GM23248 (cell line): ENCODE data around the gene NOS1AP. TPM values are rescaled to one million over a fixed set of nuclear protein-coding genes. Genes with fewer than 3 reads are reported as not detected.

Experiments
- DNase-seq: peaks from one replicate; pipeline ENCODE4 v3.0.0-alpha.2; 2015
- H2AFZ ChIP-seq: fragments of 200-600 bp; sonication (generic); 2 replicates; pipeline ENCODE4 v1.6.1; 2016; ENCODE audit warnings: antibody characterized with exemption
- H3F3A ChIP-seq: fragments of 200-600 bp; sonication (generic); 2 replicates; pipeline ENCODE4 v1.6.1; 2016; ENCODE audit warnings: mild to moderate bottlenecking, antibody characterized with exemption, mixed run types; ENCODE audit not compliant: insufficient read depth
- H3K27ac ChIP-seq: fragments of 200-600 bp; sonication (generic); 2 replicates; pipeline ENCODE4 v1.5.1; 2016; ENCODE audit warnings: mild to moderate bottlenecking
- H3K27me3 ChIP-seq: fragments of 200-600 bp; sonication (generic); replicated peaks from 2 replicates; pipeline ENCODE4 v1.6.1; 2016; ENCODE audit warnings: mild to moderate bottlenecking; ENCODE audit not compliant: insufficient read depth
- H3K36me3 ChIP-seq: fragments of 200-600 bp; sonication (generic); 2 replicates; pipeline ENCODE4 v1.6.1; 2016; ENCODE audit warnings: low read depth, mild to moderate bottlenecking
- H3K4me1 ChIP-seq: fragments of 200-600 bp; sonication (generic); 2 replicates; pipeline ENCODE4 v1.6.1; 2016; ENCODE audit warnings: mild to moderate bottlenecking; ENCODE audit not compliant: insufficient read depth
- H3K4me2 ChIP-seq: fragments of 200-600 bp; sonication (generic); one replicate; pipeline ENCODE4 v1.6.1; 2016; ENCODE audit warnings: mild to moderate bottlenecking; ENCODE audit not compliant: unreplicated experiment
- H3K4me3 ChIP-seq: fragments of 200-600 bp; sonication (generic); 2 replicates; pipeline ENCODE4 v1.5.1; 2016; ENCODE audit warnings: mild to moderate bottlenecking
- H3K79me2 ChIP-seq: fragments of 200-600 bp; sonication (generic); 2 replicates; pipeline ENCODE4 v1.6.1; 2016; ENCODE audit warnings: mild to moderate bottlenecking; ENCODE audit not compliant: insufficient read depth
- H3K9ac ChIP-seq: fragments of 200-600 bp; sonication (generic); 2 replicates; pipeline ENCODE4 v1.6.1; 2016; ENCODE audit warnings: mild to moderate bottlenecking
- H3K9me2 ChIP-seq: fragments of 200-600 bp; sonication (generic); 2 replicates; pipeline ENCODE4 v1.6.1; 2016; ENCODE audit warnings: mixed run types, mild to moderate bottlenecking, moderate library complexity; ENCODE audit not compliant: insufficient read depth
- H3K9me3 ChIP-seq: fragments of 200-600 bp; sonication (generic); one replicate; pipeline ENCODE4 v1.6.1; 2017; ENCODE audit warnings: low read depth
- H4K20me1 ChIP-seq: fragments of 200-600 bp; sonication (generic); 2 replicates; pipeline ENCODE4 v1.6.0; 2016; ENCODE audit not compliant: insufficient read depth
- EZH2 ChIP-seq: fragments of 200-600 bp; sonication (generic); IDR thresholded peaks from 2 replicates; pipeline ENCODE4 v1.6.1; 2018; ENCODE audit warnings: antibody characterized with exemption, mild to moderate bottlenecking; ENCODE audit not compliant: insufficient read depth, poor library complexity, severe bottlenecking
- EZH2phosphoT487 ChIP-seq: fragments of 200-600 bp; sonication (generic); IDR thresholded peaks from 2 replicates; pipeline ENCODE4 v1.6.1; 2018; ENCODE audit warnings: antibody characterized with exemption, moderate library complexity, mild to moderate bottlenecking, low read depth; ENCODE audit not compliant: insufficient read depth
- WGBS, 2 experiments: methylation state at CpG; one replicate each; pipeline ENCODE4 v1.1.6; 2015 to 2017; ENCODE audit warnings: low lambda C conversion rate in 2 of 2, low coverage in 1 of 2; ENCODE audit errors: missing lambda C conversion rate in 2 of 2; 5-methylcytosine and 5-hydroxymethylcytosine counted together
- in situ Hi-C: fragments of 300-500 bp; cut with MboI; formaldehyde crosslinking; loops from 2 replicates; pipeline ENCODE4 v1.15.0; 2020
- polyA plus RNA-seq: library from polyadenylated mRNA; unstranded; fragments of >200 nt; fragmentation: Nextera tagmentation; extraction: Ambion mirVana; gene quantifications from 2 replicates; pipeline ENCODE4 v1.2.1, GENCODE V29; 2016
- total RNA-seq: library from RNA; depleted of rRNA; stranded (reverse); fragments of >200 nt; shearing (Covaris generic); gene quantifications from 2 replicates; pipeline ENCODE4 v1.2.3, GENCODE V29; 2014

The NOS1AP gene
- total and polyA plus RNA-seq, 2 experiments from 2014 or later, result 0.18 TPM; not detected in 1

- H3K27ac ChIP-seq, result no peak overlapping the region
- WGBS, 2 experiments, result 65 to 71% methylated on average over 5 of the region's 5 CpGs
- no peaks in the 10 kb centered on the region for H3K36me3 ChIP-seq
- no peaks in the 10 kb centered on the region for H3K9me2 ChIP-seq
- H3K79me2 ChIP-seq, result no peaks in the 10 kb centered on the region
- no peaks in the 10 kb centered on the region for H3K9me3 ChIP-seq
- H3K4me3 ChIP-seq, result no peak overlapping the region
- no peak for TF ChIP-seq EZH2phosphoT487
- no peak for TF ChIP-seq EZH2
- H3K4me2 ChIP-seq, result no peak overlapping the region
- 0 out of 2 replicates have a peak, but pooled peaks cover 6% of the 10 kb centered on the region for H3F3A ChIP-seq
- in situ Hi-C loops, result no loop called here
- H4K20me1 ChIP-seq, result no peaks in the 10 kb centered on the region
- no peak for DNase-seq
- no peak overlapping the region for H2AFZ ChIP-seq
- H3K9ac ChIP-seq, result no peak overlapping the region
- no peaks in the 10 kb centered on the region for H3K4me1 ChIP-seq
- H3K27me3 ChIP-seq, result no peaks in the 10 kb centered on the region
Measured at GRCh38 chr1:162218546-162218945, 149.1 kb downstream of the NOS1AP start.

- no peaks in the 10 kb centered on the region for H3K79me2 ChIP-seq
- WGBS, 2 experiments, result 74 to 77% methylated on average over 5 of the region's 5 CpGs
- H3K27ac ChIP-seq, result no peak overlapping the region
- H4K20me1 ChIP-seq, result no peaks in the 10 kb centered on the region
- no peak overlapping the region for H2AFZ ChIP-seq
- H3K4me2 ChIP-seq, result no peak overlapping the region
- no peak overlapping the region for H3K9ac ChIP-seq
- no peak for DNase-seq
- no peaks in the 10 kb centered on the region for H3K9me2 ChIP-seq
- no peak overlapping the region for H3K4me3 ChIP-seq
- H3K9me3 ChIP-seq, result no peaks in the 10 kb centered on the region
- in situ Hi-C loops, result no loop called here
- 0 out of 2 replicates have a peak, but pooled peaks cover under 1% of the 10 kb centered on the region for H3K27me3 ChIP-seq
- no peak for TF ChIP-seq EZH2phosphoT487
- TF ChIP-seq EZH2, result no peak
- no peaks in the 10 kb centered on the region for H3K4me1 ChIP-seq
- H3F3A ChIP-seq, result 0 out of 2 replicates have a peak, but pooled peaks cover 6% of the 10 kb centered on the region
- H3K36me3 ChIP-seq, result no peaks in the 10 kb centered on the region
Measured at GRCh38 chr1:162218975-162219374, 149.5 kb downstream of the NOS1AP start.

GRCh38 chr1:162219461-162219860, 150.0 kb downstream of the NOS1AP start:
- Histone ChIP-seq H3K4me2 (no peak overlapping the region), H3K4me3 (no peak overlapping the region), H4K20me1 (no peaks in the 10 kb centered on the region), H3K79me2 (no peaks in the 10 kb centered on the region), H3K9me2 (no peaks in the 10 kb centered on the region), H3K9ac (no peak overlapping the region), H3K27ac (no peak overlapping the region), H2AFZ (no peak overlapping the region), H3K36me3 (no peaks in the 10 kb centered on the region), H3K27me3 (0 out of 2 replicates have a peak, but pooled peaks cover 5% of the 10 kb centered on the region), H3K4me1 (no peaks in the 10 kb centered on the region), H3F3A (0 out of 2 replicates have a peak, but pooled peaks cover 6% of the 10 kb centered on the region), H3K9me3 (no peaks in the 10 kb centered on the region)
- in situ Hi-C loops, result no loop called here
- WGBS, 2 experiments, result 43 to 77% methylated on average over 1 of the region's 1 CpG
- no peak for DNase-seq
- no peak for TF ChIP-seq EZH2phosphoT487
- TF ChIP-seq EZH2, result no peak

GRCh38 chr1:162220009-162220539, 150.6 kb downstream of the NOS1AP start:
- H2AFZ ChIP-seq, result no peak overlapping the region
- H3K4me1 ChIP-seq, result no peaks in the 10 kb centered on the region
- H3K9me2 ChIP-seq, result no peaks in the 10 kb centered on the region
- H3F3A ChIP-seq, result 0 out of 2 replicates have a peak, but pooled peaks cover 6% of the 10 kb centered on the region
- no peaks in the 10 kb centered on the region for H3K36me3 ChIP-seq
- H3K27me3 ChIP-seq, result 0 out of 2 replicates have a peak, but pooled peaks cover 5% of the 10 kb centered on the region
- no peak overlapping the region for H3K9ac ChIP-seq
- TF ChIP-seq EZH2phosphoT487 (no peak), EZH2 (no peak)
- H4K20me1 ChIP-seq, result no peaks in the 10 kb centered on the region
- in situ Hi-C loops, result no loop called here
- H3K4me2 ChIP-seq, result no peak overlapping the region
- DNase-seq, result no peak
- H3K4me3 ChIP-seq, result no peak overlapping the region
- no peaks in the 10 kb centered on the region for H3K79me2 ChIP-seq
- no peaks in the 10 kb centered on the region for H3K9me3 ChIP-seq
- no peak overlapping the region for H3K27ac ChIP-seq
- WGBS, 2 experiments, result 68 to 79% methylated on average over 6 of the region's 6 CpGs
